PC-3 (cell line): ENCODE results near the gene INAFM2. TPM values are rescaled to one million over a fixed set of nuclear protein-coding genes. Genes with fewer than 3 reads are reported as not detected.

Experiments
- ATAC-seq: fragments of 200-7000 bp; cut with Tn5 transposase; 2 replicates; pipeline ENCODE4 v1.9.1; 2020; ENCODE audit warnings: mild to moderate bottlenecking, moderate library complexity
- BruUV-seq: library from RNA; stranded (reverse); fragments of 400-500 nt; replicated peaks from 2 replicates; lab custom pipeline; 2021; lab: Mats Ljungman, UMichigan
- CTCF ChIA-PET: fragments of 300-600 bp; sonication (Branson Sonifier 250); formaldehyde crosslinking; loops from one replicate; lab custom pipeline; 2022; ENCODE audit warnings: antibody characterized with exemption; lab: Charles Lee
- POLR2A ChIA-PET: fragments of 300-600 bp; sonication (Branson Sonifier 250); formaldehyde crosslinking; loops from one replicate; lab custom pipeline; 2022; ENCODE audit warnings: antibody characterized with exemption; ENCODE audit not compliant: unreplicated experiment; lab: Charles Lee
- DNase-seq: peaks from one replicate; pipeline ENCODE4 v3.0.0-alpha.2; 2015
- H2AFZ ChIP-seq: fragments of 300-600 bp; sonication (generic); 2 replicates; pipeline ENCODE4 v1.6.0; 2016; ENCODE audit warnings: antibody characterized with exemption, low read length
- H3F3A ChIP-seq: fragments of 300-600 bp; sonication (generic); one replicate; pipeline ENCODE4 v1.6.0; 2017; ENCODE audit warnings: antibody characterized with exemption, low read length, control low read depth, mild to moderate bottlenecking; ENCODE audit not compliant: unreplicated experiment
- H3K27ac ChIP-seq: fragments of 300-600 bp; sonication (generic); 2 replicates; pipeline ENCODE4 v1.5.1; 2016; ENCODE audit warnings: mild to moderate bottlenecking, low read length
- H3K27me3 ChIP-seq: fragments of 300-600 bp; sonication (generic); 2 replicates; pipeline ENCODE4 v1.6.1; 2016; ENCODE audit warnings: low read length, mixed read lengths
- H3K36me3 ChIP-seq: fragments of 300-600 bp; sonication (generic); 2 replicates; pipeline ENCODE4 v1.6.1; 2016; ENCODE audit warnings: low read depth, mixed run types, low read length, mixed read lengths
- H3K4me1 ChIP-seq: fragments of 300-600 bp; sonication (generic); 2 replicates; pipeline ENCODE4 v1.5.1; 2016; ENCODE audit warnings: low read length; ENCODE audit not compliant: insufficient read depth
- H3K4me2 ChIP-seq: fragments of 300-600 bp; sonication (generic); 2 replicates; pipeline ENCODE4 v1.6.0; 2016; ENCODE audit warnings: low read length
- H3K4me3 ChIP-seq: fragments of 300-600 bp; sonication (generic); 2 replicates; pipeline ENCODE4 v1.5.1; 2016; ENCODE audit warnings: mild to moderate bottlenecking, low read length, mixed read lengths
- H3K79me2 ChIP-seq: fragments of 300-600 bp; sonication (generic); 2 replicates; pipeline ENCODE4 v1.6.1; 2017; ENCODE audit warnings: low read length, mixed read lengths
- H3K9ac ChIP-seq: fragments of 300-600 bp; sonication (generic); 2 replicates; pipeline ENCODE4 v1.6.0; 2016; ENCODE audit warnings: mild to moderate bottlenecking, low read length
- H3K9me2 ChIP-seq: fragments of 300-600 bp; sonication (generic); replicated peaks from 2 replicates; pipeline ENCODE4 v1.6.1; 2016; ENCODE audit warnings: mixed run types, low read length, mixed read lengths
- H3K9me3 ChIP-seq: fragments of 300-600 bp; sonication (generic); 2 replicates; pipeline ENCODE4 v1.6.1; 2016; ENCODE audit warnings: low read length, mixed read lengths
- H4K20me1 ChIP-seq: fragments of 300-600 bp; sonication (generic); 2 replicates; pipeline ENCODE4 v1.6.1; 2016; ENCODE audit warnings: low read length, mixed read lengths
- CTCF ChIP-seq: fragments of 300-600 bp; sonication (generic); conservative IDR thresholded peaks from 2 replicates; pipeline ENCODE4 v1.5.1; 2017; ENCODE audit warnings: antibody characterized with exemption, low read depth, mild to moderate bottlenecking, low read length
- EZH2 ChIP-seq: fragments of 300-600 bp; sonication (generic); IDR thresholded peaks from one replicate; pipeline ENCODE4 v1.6.1; 2017; ENCODE audit warnings: antibody characterized with exemption, mild to moderate bottlenecking, low read length; ENCODE audit not compliant: unreplicated experiment
- EZH2phosphoT487 ChIP-seq: fragments of 300-600 bp; sonication (generic); IDR thresholded peaks from 2 replicates; pipeline ENCODE4 v1.6.1; 2018; ENCODE audit warnings: mild to moderate bottlenecking, antibody characterized with exemption, low read length, borderline replicate concordance
- intact Hi-C: fragments of 100-400 bp; cut with micrococcal nuclease; formaldehyde crosslinking; loops from 2 replicates; pipeline ENCODE4 v1.9.0; 2023
- total RNA-seq: library from RNA; depleted of rRNA; stranded (reverse); fragments of >200 nt; gene quantifications from 2 replicates; pipeline ENCODE4 v1.2.3, GENCODE V29; 2014

Gene INAFM2
- total RNA-seq, 1 experiment from 2014 or later = 22.1 TPM

GRCh38 chr15:40325700-40326099 lies 2.2 kb downstream of the INAFM2 start:
- H3K27me3 ChIP-seq = no peaks in the 10 kb centered on the region
- H3K4me3 ChIP-seq = peak overlapping the region; percentile 84
- peaks cover 14% of the 10 kb centered on the region for H3K4me1 ChIP-seq
- H3K27ac ChIP-seq = no peak overlapping the region
- H3K79me2 ChIP-seq = peaks cover 23% of the 10 kb centered on the region
- H3K9ac ChIP-seq = 0 out of 2 replicates have a peak overlapping the region, but pooled peaks have one; percentile 67
- CTCF ChIA-PET = interaction anchor here (0.8 kb wide), 1 partner anchor 42 kb away, joined by 3 read pairs; no protein-coding TSS in a partner anchor
- DNase-seq (no peak), ATAC-seq (no peak)
- intact Hi-C loops = no loop called here
- peaks cover 12% of the 10 kb centered on the region; the same call in 1 of the 2 replicates for H4K20me1 ChIP-seq
- BruUV-seq = no TSS peak
- peaks cover 4% of the 10 kb centered on the region for H3F3A ChIP-seq
- TF ChIP-seq EZH2phosphoT487 (no peak), CTCF (no peak), EZH2 (no peak)
- no peaks in the 10 kb centered on the region for H3K36me3 ChIP-seq
- H3K4me2 ChIP-seq = peak overlapping the region; percentile 81
- no peak overlapping the region for H2AFZ ChIP-seq
- no peaks in the 10 kb centered on the region for H3K9me2 ChIP-seq
- no peaks in the 10 kb centered on the region for H3K9me3 ChIP-seq
- POLR2A ChIA-PET = interaction anchor here (1.3 kb wide), 1 partner anchor 14 kb away, joined by 9 read pairs; no protein-coding TSS in a partner anchor

GRCh38 chr15:40327457-40327856 lies 4.0 kb downstream of the INAFM2 start:
- Histone ChIP-seq H2AFZ (no peak overlapping the region), H3K79me2 (peaks cover 23% of the 10 kb centered on the region), H3K27ac (no peak overlapping the region), H3K9me3 (no peaks in the 10 kb centered on the region), H3K9ac (no peak overlapping the region), H3K4me2 (no peak overlapping the region), H4K20me1 (peaks cover 12% of the 10 kb centered on the region; the same call in 1 of the 2 replicates), H3K4me3 (no peak overlapping the region), H3K9me2 (no peaks in the 10 kb centered on the region), H3K27me3 (no peaks in the 10 kb centered on the region), H3K4me1 (peaks cover 14% of the 10 kb centered on the region), H3K36me3 (no peaks in the 10 kb centered on the region), H3F3A (peaks cover 15% of the 10 kb centered on the region)
- POLR2A ChIA-PET = interaction anchor here (0.6 kb wide), 1 partner anchor 79 kb away, joined by 5 read pairs; no protein-coding TSS in a partner anchor
- DNase-seq (no peak), ATAC-seq (no peak)
- no peak for TF ChIP-seq CTCF
- TF ChIP-seq EZH2phosphoT487 = no peak
- no peak for TF ChIP-seq EZH2
- no TSS peak for BruUV-seq
- CTCF ChIA-PET = interaction anchor here (0.6 to 2.0 kb wide), 4 partner anchors 11 to 115 kb away, joined by 3 to 10 read pairs (median 4); no protein-coding TSS in a partner anchor
- intact Hi-C loops = no loop called here

GRCh38 chr15:40328176-40328575 lies 4.7 kb downstream of the INAFM2 start:
- Histone ChIP-seq H2AFZ (no peak overlapping the region), H3F3A (peaks cover 21% of the 10 kb centered on the region), H3K79me2 (peaks cover 23% of the 10 kb centered on the region), H3K4me3 (no peak overlapping the region), H3K4me1 (peaks cover 14% of the 10 kb centered on the region), H3K9ac (no peak overlapping the region), H3K27me3 (no peaks in the 10 kb centered on the region), H4K20me1 (peaks cover 12% of the 10 kb centered on the region; the same call in 1 of the 2 replicates), H3K9me3 (no peaks in the 10 kb centered on the region), H3K4me2 (no peak overlapping the region), H3K27ac (no peak overlapping the region), H3K9me2 (no peaks in the 10 kb centered on the region), H3K36me3 (no peaks in the 10 kb centered on the region)
- TF ChIP-seq CTCF = no peak
- TF ChIP-seq EZH2phosphoT487 = no peak
- no peak for TF ChIP-seq EZH2
- POLR2A ChIA-PET = interaction anchor here (0.6 to 1.1 kb wide), 3 partner anchors 10 to 281 kb away, joined by 4 to 8 read pairs (median 5); no protein-coding TSS in a partner anchor
- intact Hi-C loops = no loop called here
- DNase-seq = no peak
- CTCF ChIA-PET = interaction anchor here (2.0 kb wide), 1 partner anchor 10 kb away, joined by 10 read pairs; no protein-coding TSS in a partner anchor
- BruUV-seq = no TSS peak
- ATAC-seq = no peak
